Thymus (tissue), 11 donors: ENCODE measurements around the gene NCKAP5L. TPM values are rescaled to one million over a fixed set of nuclear protein-coding genes. Genes with fewer than 3 reads are reported as not detected.
A peak's percentile ranks its signal among the peaks of the same experiment; 100 is the strongest.

Source experiments
- DNase-seq, 9 donors: peaks; one replicate each; pipeline ENCODE4 v3.0.0-alpha.2; 2013; ENCODE audit warnings: low spot score in 9 of 9, low read depth in 6 of 9, missing footprints in 1 of 9
- H3K27ac ChIP-seq, 2 donors: one replicate each; pipeline ENCODE4 v1.5.1; 2013; ENCODE audit warnings: control low read depth in 1 of 2, low read depth in 1 of 2, low read length in 1 of 2, mild to moderate bottlenecking in 1 of 2, moderate library complexity in 1 of 2
- H3K27me3 ChIP-seq, 2 donors: one replicate each; pipeline ENCODE4 v1.5.1; 2013; ENCODE audit warnings: low read length in 1 of 2; ENCODE audit not compliant: control insufficient read depth in 2 of 2, insufficient read depth in 1 of 2
- H3K36me3 ChIP-seq, 2 donors: one replicate each; pipeline ENCODE4 v1.5.1; 2013; ENCODE audit warnings: low read length in 1 of 2, mild to moderate bottlenecking in 1 of 2, moderate library complexity in 1 of 2; ENCODE audit not compliant: control insufficient read depth in 2 of 2, insufficient read depth in 2 of 2
- H3K4me1 ChIP-seq, 2 donors: one replicate each; pipeline ENCODE4 v1.5.1; 2013; ENCODE audit warnings: low read length in 2 of 2; ENCODE audit not compliant: control insufficient read depth in 2 of 2, insufficient read depth in 2 of 2
- H3K4me3 ChIP-seq, 2 donors: one replicate each; pipeline ENCODE4 v1.5.1; 2013; ENCODE audit warnings: low read length in 2 of 2, control low read depth in 1 of 2, mild to moderate bottlenecking in 1 of 2
- H3K9me3 ChIP-seq, 2 donors: one replicate each; pipeline ENCODE4 v1.5.1; 2013; ENCODE audit warnings: low read length in 1 of 2, mild to moderate bottlenecking in 1 of 2; ENCODE audit not compliant: control insufficient read depth in 2 of 2, insufficient read depth in 1 of 2
- WGBS: extraction: QIAGEN DNeasy Blood & Tissue Kit; methylation state at CpG from one replicate; pipeline ENCODE4 v1.1.7; 2013; 5-methylcytosine and 5-hydroxymethylcytosine counted together
- polyA plus RNA-seq: library from polyadenylated mRNA; stranded (reverse); fragments of 200-250 nt; gene quantifications from one replicate; pipeline ENCODE4 v1.2.3, GENCODE V29; 2013
- total RNA-seq: library from RNA; stranded (reverse); fragments of 120-200 nt; gene quantifications from one replicate; pipeline ENCODE4 v1.2.4, GENCODE V29; 2013
- donor health status: healthy.

Gene NCKAP5L
- total and polyA plus RNA-seq, 2 donors = 5.6 to 17.5 TPM

- Histone ChIP-seq H3K9me3 (no peaks in the 10 kb centered on the region), H3K27me3 (no peaks in the 10 kb centered on the region), H3K27ac (peak overlapping the region; percentile 30 to 91), H3K4me3 (peak overlapping the region; percentile 80 to 92), H3K36me3 (peaks cover 4 to 7% of the 10 kb centered on the region in 2 donors), H3K4me1 (peaks cover 12 to 43% of the 10 kb centered on the region in 2 donors)
- DNase-seq = peak in 6 of 9 donors; percentile 36 to 67 (median 45)
- 13% methylated on average over 38 of the region's 38 CpGs for WGBS
Observed at GRCh38 chr12:49827401-49828099, 663 bp downstream of the NCKAP5L start.

- no peaks in the 10 kb centered on the region for H3K27me3 ChIP-seq
- WGBS = 82% methylated on average over 6 of the region's 6 CpGs
- H3K27ac ChIP-seq = no peak overlapping the region
- H3K4me3 ChIP-seq = peak overlapping the region; percentile 80 to 92
- H3K4me1 ChIP-seq = peaks cover 12 to 44% of the 10 kb centered on the region in 2 donors
- H3K36me3 ChIP-seq = peaks cover 4 to 8% of the 10 kb centered on the region in 2 donors
- H3K9me3 ChIP-seq = no peaks in the 10 kb centered on the region
- DNase-seq = no peak
Observed at GRCh38 chr12:49827051-49827400, 1.2 kb downstream of the NCKAP5L start.

DNA sequence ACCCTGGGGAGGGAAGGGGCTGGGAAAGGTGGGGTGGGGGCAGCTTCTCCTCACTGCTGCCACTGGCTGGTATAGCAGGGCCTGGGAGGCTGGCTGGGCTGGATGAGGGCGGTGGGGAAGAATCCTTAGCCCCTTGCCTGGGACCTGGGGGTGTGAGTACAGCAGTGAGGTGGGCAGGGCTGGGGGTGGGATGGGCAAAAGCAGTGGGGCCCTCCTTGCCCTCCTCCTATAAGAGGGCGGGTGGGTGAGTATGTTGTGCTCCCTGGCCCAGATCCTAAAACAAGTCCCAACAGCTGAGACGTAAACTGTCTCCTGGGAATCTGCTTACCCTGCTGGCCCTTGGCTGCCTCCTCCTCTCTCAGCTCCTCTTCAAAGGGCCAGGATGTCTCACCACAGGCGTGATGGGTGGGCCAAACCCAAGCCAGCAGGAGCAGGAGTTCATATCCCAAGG lies 2.2 kb downstream of the NCKAP5L start:
- Histone ChIP-seq H3K27ac (peak overlapping the region; percentile 66 to 76), H3K4me3 (no peak overlapping the region), H3K4me1 (peaks cover 16 to 54% of the 10 kb centered on the region in 2 donors), H3K27me3 (no peaks in the 10 kb centered on the region), H3K36me3 (peaks cover 4 to 11% of the 10 kb centered on the region in 2 donors), H3K9me3 (no peaks in the 10 kb centered on the region)
- 91% methylated on average over 4 of the region's 4 CpGs for WGBS
- DNase-seq = no peak

DNA sequence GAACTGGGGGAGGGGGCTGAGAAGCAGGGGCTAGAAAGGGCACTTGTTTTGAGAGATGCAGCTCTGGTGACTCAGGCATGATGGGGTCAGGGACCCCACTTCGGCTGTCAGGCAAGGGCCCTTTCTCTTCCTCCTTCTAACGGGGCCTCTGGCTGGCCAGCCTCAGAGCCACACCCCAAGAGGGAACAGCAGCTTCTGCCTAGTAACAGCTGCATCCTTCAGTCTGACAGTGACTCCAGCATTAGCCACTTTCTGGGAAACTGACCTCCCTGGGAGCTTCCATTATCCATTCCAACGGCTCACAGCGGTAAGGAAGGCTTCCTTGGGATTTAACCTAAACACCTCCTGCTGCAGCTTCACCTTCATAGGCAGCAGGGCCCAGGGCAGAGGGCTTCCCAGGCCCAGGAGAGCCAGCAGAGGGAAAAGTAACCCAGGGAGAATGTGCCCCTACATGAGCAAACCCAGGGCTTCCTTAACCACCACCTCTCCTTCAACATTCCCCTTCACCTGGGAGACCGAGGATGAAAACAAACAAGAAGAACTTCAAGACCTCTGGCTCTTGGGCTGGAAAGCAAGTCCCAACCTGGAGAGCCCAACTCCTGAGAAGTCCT lies 2.7 kb downstream of the NCKAP5L start:
- H3K4me1 ChIP-seq = peaks cover 20 to 59% of the 10 kb centered on the region in 2 donors
- H3K4me3 ChIP-seq = no peak overlapping the region
- H3K9me3 ChIP-seq = no peaks in the 10 kb centered on the region
- 85% methylated on average over 5 of the region's 5 CpGs for WGBS
- no peak for DNase-seq
- H3K27me3 ChIP-seq = no peaks in the 10 kb centered on the region
- peaks cover 4 to 11% of the 10 kb centered on the region in 2 donors for H3K36me3 ChIP-seq
- H3K27ac ChIP-seq = peak overlapping the region; percentile 66 to 76

- no peaks in the 10 kb centered on the region for H3K9me3 ChIP-seq
- peak overlapping the region; percentile 66 to 76 for H3K27ac ChIP-seq
- no peaks in the 10 kb centered on the region for H3K27me3 ChIP-seq
- 65% methylated on average over 4 of the region's 4 CpGs for WGBS
- H3K4me1 ChIP-seq = peaks cover 20 to 59% of the 10 kb centered on the region in 2 donors
- DNase-seq = no peak
- peaks cover 4 to 11% of the 10 kb centered on the region in 2 donors for H3K36me3 ChIP-seq
- no peak overlapping the region for H3K4me3 ChIP-seq
Observed at GRCh38 chr12:49824895-49825294, 3.3 kb downstream of the NCKAP5L start.

GRCh38 chr12:49824416-49824815 lies 3.8 kb downstream of the NCKAP5L start:
- Histone ChIP-seq H3K9me3 (no peaks in the 10 kb centered on the region), H3K4me1 (peaks cover 20 to 59% of the 10 kb centered on the region in 2 donors), H3K27ac (peak overlapping the region in 1 of 2 donors; percentile 19), H3K4me3 (no peak overlapping the region), H3K36me3 (peaks cover 4 to 11% of the 10 kb centered on the region in 2 donors), H3K27me3 (no peaks in the 10 kb centered on the region)
- no peak for DNase-seq
- WGBS = 97% methylated on average over 8 of the region's 8 CpGs

DNA sequence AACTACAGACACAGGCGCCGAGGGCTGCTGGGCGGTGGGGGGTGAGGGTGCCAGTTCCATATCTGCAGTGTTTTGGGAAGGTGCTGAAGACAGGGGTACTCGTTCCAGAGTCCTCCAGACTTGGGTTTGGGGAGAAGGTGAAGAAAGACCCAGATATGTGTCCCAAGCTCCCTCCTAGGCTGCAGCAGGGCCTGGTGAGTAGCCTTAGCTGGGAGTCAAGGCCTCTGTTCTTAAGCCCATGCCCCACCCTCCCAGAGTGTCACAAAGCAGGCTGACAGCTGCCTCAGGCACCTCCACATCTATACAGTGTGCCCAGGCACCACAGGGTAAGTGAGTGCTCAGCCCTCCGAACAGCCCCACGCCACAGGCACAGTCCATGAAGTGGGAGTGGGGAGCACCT lies 4.3 kb downstream of the NCKAP5L start:
- no peak for DNase-seq
- peaks cover 4 to 11% of the 10 kb centered on the region in 2 donors for H3K36me3 ChIP-seq
- H3K4me1 ChIP-seq = peaks cover 17 to 55% of the 10 kb centered on the region in 2 donors
- peak overlapping the region in 1 of 2 donors; percentile 53 for H3K27ac ChIP-seq
- H3K27me3 ChIP-seq = no peaks in the 10 kb centered on the region
- no peak overlapping the region for H3K4me3 ChIP-seq
- WGBS = 98% methylated on average over 6 of the region's 6 CpGs
- no peaks in the 10 kb centered on the region for H3K9me3 ChIP-seq

DNA sequence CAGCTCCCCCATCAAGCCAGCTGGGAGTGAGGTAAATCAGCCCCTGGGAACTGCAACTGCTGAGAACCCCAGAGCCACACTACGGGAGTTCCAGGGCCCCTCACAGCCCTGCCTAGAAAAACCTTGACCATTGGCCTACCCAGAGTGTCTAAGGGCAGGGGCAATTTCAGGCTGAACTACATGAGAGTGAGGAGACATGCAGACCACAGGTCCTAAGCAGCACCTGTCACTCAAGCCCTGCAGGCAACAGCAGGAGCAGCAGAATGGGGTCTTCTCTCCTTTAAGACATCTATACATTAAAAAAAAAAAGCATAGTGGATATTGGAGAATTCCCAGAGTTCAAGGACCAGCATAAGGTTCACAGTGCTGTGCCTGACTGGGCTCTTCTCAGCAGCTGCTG lies 4.9 kb downstream of the NCKAP5L start:
- H3K27me3 ChIP-seq = no peaks in the 10 kb centered on the region
- no peak overlapping the region for H3K27ac ChIP-seq
- no peak for DNase-seq
- H3K9me3 ChIP-seq = no peaks in the 10 kb centered on the region
- H3K36me3 ChIP-seq = peaks cover 4 to 11% of the 10 kb centered on the region in 2 donors
- peaks cover 13 to 50% of the 10 kb centered on the region in 2 donors for H3K4me1 ChIP-seq
- no peak overlapping the region for H3K4me3 ChIP-seq
- 100% methylated on average over 1 of the region's 1 CpG for WGBS
